Measurements from ENCODE around the gene SH3GLB1. TPM values are rescaled to one million over a fixed set of nuclear protein-coding genes. Genes with fewer than 3 reads are reported as not detected.
"Not testable (repeated sequence)": the region's sequence is repeated elsewhere in the genome, so short reads cannot be mapped to it uniquely, and the experiment has no call there.

The SH3GLB1 gene
- polyA plus RNA-seq (2011; rRNA removed): 33.9 and 61.9 TPM in 2 replicates
- 22.8 and 29.4 TPM in 2 replicates for polyA minus RNA-seq (2011; rRNA and poly(A)+ RNA removed)

DNA sequence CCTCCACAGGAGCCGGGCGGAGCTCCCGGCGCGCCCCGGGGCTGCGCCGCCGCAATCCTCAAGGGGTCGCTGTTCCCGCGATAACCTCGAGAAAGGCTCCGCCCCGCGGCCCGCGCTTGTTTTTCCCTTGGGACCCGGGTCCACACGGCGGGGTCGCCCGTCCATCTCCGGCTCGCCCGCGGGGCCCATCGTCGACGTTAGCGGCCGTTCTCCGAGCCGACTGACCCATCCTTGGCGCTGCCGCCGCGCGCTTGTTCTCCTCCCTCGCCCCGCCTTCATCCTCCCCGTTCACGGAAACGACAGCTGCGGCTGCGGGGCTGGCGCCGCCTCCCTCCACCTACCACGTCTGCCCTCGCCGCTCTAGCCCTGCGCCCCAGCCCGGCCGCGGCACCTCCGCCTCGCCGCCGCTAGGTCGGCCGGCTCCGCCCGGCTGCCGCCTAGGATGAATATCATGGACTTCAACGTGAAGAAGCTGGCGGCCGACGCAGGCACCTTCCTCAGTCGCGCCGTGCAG, at the start of gene SH3GLB1:
SH3GLB1 (plus strand) TSS at position 119 of the 514 bp plus-strand sequence; CDS start at position 443, 324 bp downstream.
- H3K36me3 ChIP-seq (ENCODE audit: control insufficient read depth, insufficient read depth, low read length): no peaks in the 10 kb centered on the region
- H3K4me3 ChIP-seq (ENCODE audit: low read depth, low read length): peak within 1 kb of the TSS; percentile 86
- ChIA-PET POLR2A (interaction anchor here (0.6 to 0.7 kb wide), 3 partner anchors 19 to 636 kb away, joined by 3 to 6 read pairs (median 3); no protein-coding TSS in a partner anchor), CTCF (interaction anchor here (0.6 to 4.3 kb wide), 44 partner anchors 10 to 1750 kb away, joined by 3 to 41 read pairs (median 4); no protein-coding TSS in a partner anchor)
- DNase-seq (ENCODE audit: low read depth): peak; percentile 26
- TF ChIP-seq CTCF (IDR thresholded peaks at IDR 0.05; ENCODE audit: insufficient read depth, low read depth, low read length): peak; percentile 81
- no peaks in the 10 kb centered on the region for H3K27me3 ChIP-seq (ENCODE audit: control insufficient read depth, insufficient read depth, low read length)

- CTCF ChIA-PET; DNase-seq (ENCODE audit: low read depth); H3K36me3 ChIP-seq (ENCODE audit: control insufficient read depth, insufficient read depth, low read length); H3K27me3 ChIP-seq (ENCODE audit: control insufficient read depth, insufficient read depth, low read length); POLR2A ChIA-PET; H3K4me3 ChIP-seq (ENCODE audit: low read depth, low read length): not testable (repeated sequence)
Observed at GRCh38 chr1:86658381-86658780, 46.0 kb upstream of the SH3GLB1 start.

- CTCF ChIA-PET: no interaction called here
- no peaks in the 10 kb centered on the region for H3K27me3 ChIP-seq (ENCODE audit: control insufficient read depth, insufficient read depth, low read length)
Observed at GRCh38 chr1:86666368-86666767, 38.0 kb upstream of the SH3GLB1 start.

DNA sequence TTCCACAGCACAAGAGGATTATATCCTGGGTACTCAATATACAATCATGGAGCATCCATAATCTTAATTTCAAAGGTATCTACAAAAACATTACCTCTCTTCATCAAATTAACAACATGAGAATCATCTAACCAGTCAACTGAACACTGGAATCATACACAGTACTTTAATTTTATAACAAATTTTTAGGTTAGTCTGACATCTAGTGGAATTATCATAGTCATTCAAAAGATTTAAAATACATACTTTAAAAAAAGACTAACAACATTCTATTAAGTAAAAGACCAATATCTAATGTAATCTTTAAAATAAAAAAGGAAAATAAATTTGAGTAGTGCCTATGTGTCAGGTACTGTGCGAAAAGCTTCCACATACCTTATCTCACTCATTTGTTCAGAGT, 16.8 kb upstream of the SH3GLB1 start:
- no peak for DNase-seq (ENCODE audit: low read depth)
- POLR2A ChIA-PET: no interaction called here
- no peak for TF ChIP-seq CTCF (IDR thresholded peaks at IDR 0.05; ENCODE audit: insufficient read depth, low read depth, low read length)
- H3K27me3 ChIP-seq (ENCODE audit: control insufficient read depth, insufficient read depth, low read length): no peaks in the 10 kb centered on the region; the same call in 1 of the 2 replicates
- H3K36me3 ChIP-seq (ENCODE audit: control insufficient read depth, insufficient read depth, low read length): no peaks in the 10 kb centered on the region; the same call in 1 of the 2 replicates
- CTCF ChIA-PET: interaction anchor here (0.6 to 1.8 kb wide), 3 partner anchors 17 to 225 kb away, joined by 3 to 5 read pairs (median 3); partner anchors contain the start of gene SH3GLB1
- no peak overlapping the region for H3K4me3 ChIP-seq (ENCODE audit: low read depth, low read length)

More at GRCh38 chr1:86666368-86666767, 38.0 kb upstream of the SH3GLB1 start:
- H3K4me3 ChIP-seq (ENCODE audit: low read depth, low read length): no peak overlapping the region
- POLR2A ChIA-PET: no interaction called here
- no peak for TF ChIP-seq CTCF (IDR thresholded peaks at IDR 0.05; ENCODE audit: insufficient read depth, low read depth, low read length)
- no peak for DNase-seq (ENCODE audit: low read depth)
- H3K36me3 ChIP-seq (ENCODE audit: control insufficient read depth, insufficient read depth, low read length): no peaks in the 10 kb centered on the region

DNA sequence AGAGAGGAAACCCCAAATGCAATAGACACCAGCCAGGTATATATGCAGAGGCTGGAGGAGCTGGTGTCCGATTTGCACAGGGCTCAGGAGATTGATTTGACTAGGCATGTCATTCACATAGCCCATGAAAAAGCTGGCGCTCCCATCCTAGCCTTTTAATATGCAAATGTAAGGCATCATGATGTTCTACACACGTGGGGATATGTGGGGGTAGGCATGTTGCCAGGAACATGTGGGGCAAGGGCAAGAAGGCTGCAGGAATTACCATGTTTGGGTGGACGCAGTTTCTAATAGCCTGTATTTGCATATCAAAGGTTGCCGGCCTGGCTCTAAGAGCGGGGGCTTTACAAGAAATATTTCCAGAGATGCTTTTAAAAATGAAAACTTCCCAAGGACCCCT, 11.7 kb upstream of the SH3GLB1 start:
- no peak for DNase-seq (ENCODE audit: low read depth)
- TF ChIP-seq CTCF (IDR thresholded peaks at IDR 0.05; ENCODE audit: insufficient read depth, low read depth, low read length): no peak
- Histone ChIP-seq H3K36me3 (ENCODE audit: control insufficient read depth, insufficient read depth, low read length) (no peaks in the 10 kb centered on the region; the same call in 1 of the 2 replicates), H3K27me3 (ENCODE audit: control insufficient read depth, insufficient read depth, low read length) (no peaks in the 10 kb centered on the region; the same call in 1 of the 2 replicates), H3K4me3 (ENCODE audit: low read depth, low read length) (no peak overlapping the region)
- CTCF ChIA-PET: interaction anchor here (2.3 kb wide), 1 partner anchor 12 kb away, joined by 6 read pairs; the partner anchor contains the start of gene SH3GLB1
- POLR2A ChIA-PET: no interaction called here
